Smooth muscle cell (in vitro differentiated cells): ENCODE measurements around the gene IFITM5. TPM values are rescaled to one million over a fixed set of nuclear protein-coding genes. Genes with fewer than 3 reads are reported as not detected.

Source experiments
- DNase-seq: peaks from one replicate; lab custom pipeline; 2025; ENCODE audit not compliant: unreplicated experiment; lab: John Stamatoyannopoulos, UW
- H2AFZ ChIP-seq: fragments of 200-600 bp; sonication (generic); 2 replicates; pipeline ENCODE4 v1.6.0; 2016; ENCODE audit warnings: antibody characterized with exemption, low read depth, mild to moderate bottlenecking
- H3F3A ChIP-seq: fragments of 200-600 bp; sonication (generic); 2 replicates; pipeline ENCODE4 v1.6.0; 2017; ENCODE audit warnings: antibody characterized with exemption, low read depth
- H3K27ac ChIP-seq: fragments of 200-600 bp; sonication (generic); 2 replicates; pipeline ENCODE4 v1.5.1; 2016; ENCODE audit warnings: low read depth, mild to moderate bottlenecking
- H3K27me3 ChIP-seq: fragments of 200-600 bp; sonication (generic); 2 replicates; pipeline ENCODE4 v1.6.1; 2016; ENCODE audit warnings: low read depth, mild to moderate bottlenecking
- H3K36me3 ChIP-seq: fragments of 200-600 bp; sonication (generic); 2 replicates; pipeline ENCODE4 v1.5.1; 2016; ENCODE audit warnings: low read depth
- H3K4me1 ChIP-seq: fragments of 200-600 bp; sonication (generic); 2 replicates; pipeline ENCODE4 v1.5.1; 2016; ENCODE audit warnings: low read depth
- H3K4me2 ChIP-seq: fragments of 200-600 bp; sonication (generic); 2 replicates; pipeline ENCODE4 v1.6.0; 2016; ENCODE audit warnings: mild to moderate bottlenecking
- H3K4me3 ChIP-seq: fragments of 200-600 bp; sonication (generic); 2 replicates; pipeline ENCODE4 v1.5.1; 2016; ENCODE audit warnings: mild to moderate bottlenecking
- H3K79me2 ChIP-seq: fragments of 200-600 bp; sonication (generic); 2 replicates; pipeline ENCODE4 v1.6.0; 2016; ENCODE audit warnings: low read depth, mild to moderate bottlenecking
- H3K9ac ChIP-seq: fragments of 200-600 bp; sonication (generic); 2 replicates; pipeline ENCODE4 v1.6.0; 2016; ENCODE audit warnings: low read depth
- H3K9me3 ChIP-seq: fragments of 200-600 bp; sonication (generic); replicated peaks from 2 replicates; pipeline ENCODE4 v1.5.1; 2016; ENCODE audit warnings: low read depth
- H4K20me1 ChIP-seq: fragments of 200-600 bp; sonication (generic); 2 replicates; pipeline ENCODE4 v1.6.0; 2016; ENCODE audit warnings: low read depth
- WGBS: methylation state at CpG from one replicate; pipeline ENCODE4 v1.1.7; 2016; ENCODE audit warnings: low lambda C conversion rate; 5-methylcytosine and 5-hydroxymethylcytosine counted together
- polyA plus RNA-seq: library from polyadenylated mRNA; unstranded; fragments of >200 nt; fragmentation: Nextera tagmentation; extraction: Ambion mirVana; gene quantifications from 2 replicates; pipeline ENCODE4 v1.2.1, GENCODE V29; 2016
- total RNA-seq: library from RNA; depleted of rRNA; stranded (reverse); fragments of >200 nt; gene quantifications from 2 replicates; pipeline ENCODE4 v1.2.3, GENCODE V29; 2014
- TF ChIP-seq, protein P1 (sequence below): fragments of 200-600 bp; sonication (generic); IDR thresholded peaks from 2 replicates; pipeline ENCODE4 v1.5.1; 2017; ENCODE audit warnings: borderline replicate concordance, mild to moderate bottlenecking, antibody characterized with exemption; ENCODE audit not compliant: insufficient read depth, poor library complexity, severe bottlenecking

IFITM5 gene
- total and polyA plus RNA-seq, 2 experiments from 2014 or later: not detected

DNA sequence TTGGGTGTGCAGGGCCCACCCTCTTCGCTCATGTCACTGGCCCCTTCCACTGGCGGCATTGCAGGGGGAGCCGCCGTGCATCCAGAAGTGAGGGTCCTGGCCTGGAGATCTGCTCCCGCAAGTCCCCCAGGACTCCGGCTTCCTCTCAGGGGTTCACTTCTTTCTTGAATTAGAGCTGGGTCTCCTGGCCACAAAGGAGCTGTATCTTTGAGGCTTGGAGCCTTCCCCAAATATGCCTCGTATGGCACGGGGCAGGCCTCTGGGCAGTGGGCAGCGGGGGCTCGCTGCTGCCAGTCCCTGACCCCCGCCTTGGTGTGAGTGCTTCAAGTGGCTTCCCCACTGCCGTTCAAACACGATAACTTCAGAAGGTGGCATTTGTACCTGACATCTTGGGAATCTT lies 28.7 kb upstream of the IFITM5 start:
- H3K4me1 ChIP-seq: peaks cover 7% of the 10 kb centered on the region
- WGBS: 97% methylated on average over 13 of the region's 13 CpGs
- peak overlapping the region; percentile 46 for H3K27ac ChIP-seq
- no peak overlapping the region for H3K9ac ChIP-seq
- H3K4me2 ChIP-seq: no peak overlapping the region
- H3K27me3 ChIP-seq: no peaks in the 10 kb centered on the region
- no peak overlapping the region for H2AFZ ChIP-seq
- no peak overlapping the region for H3K4me3 ChIP-seq
- H3F3A ChIP-seq: peaks cover 12% of the 10 kb centered on the region
- TF ChIP-seq, protein P1, sequence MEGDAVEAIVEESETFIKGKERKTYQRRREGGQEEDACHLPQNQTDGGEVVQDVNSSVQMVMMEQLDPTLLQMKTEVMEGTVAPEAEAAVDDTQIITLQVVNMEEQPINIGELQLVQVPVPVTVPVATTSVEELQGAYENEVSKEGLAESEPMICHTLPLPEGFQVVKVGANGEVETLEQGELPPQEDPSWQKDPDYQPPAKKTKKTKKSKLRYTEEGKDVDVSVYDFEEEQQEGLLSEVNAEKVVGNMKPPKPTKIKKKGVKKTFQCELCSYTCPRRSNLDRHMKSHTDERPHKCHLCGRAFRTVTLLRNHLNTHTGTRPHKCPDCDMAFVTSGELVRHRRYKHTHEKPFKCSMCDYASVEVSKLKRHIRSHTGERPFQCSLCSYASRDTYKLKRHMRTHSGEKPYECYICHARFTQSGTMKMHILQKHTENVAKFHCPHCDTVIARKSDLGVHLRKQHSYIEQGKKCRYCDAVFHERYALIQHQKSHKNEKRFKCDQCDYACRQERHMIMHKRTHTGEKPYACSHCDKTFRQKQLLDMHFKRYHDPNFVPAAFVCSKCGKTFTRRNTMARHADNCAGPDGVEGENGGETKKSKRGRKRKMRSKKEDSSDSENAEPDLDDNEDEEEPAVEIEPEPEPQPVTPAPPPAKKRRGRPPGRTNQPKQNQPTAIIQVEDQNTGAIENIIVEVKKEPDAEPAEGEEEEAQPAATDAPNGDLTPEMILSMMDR: no peak
- no peaks in the 10 kb centered on the region for H3K36me3 ChIP-seq
- no peaks in the 10 kb centered on the region for H3K9me3 ChIP-seq
- no peak for DNase-seq
- peaks cover 4% of the 10 kb centered on the region for H3K79me2 ChIP-seq
- H4K20me1 ChIP-seq: no peaks in the 10 kb centered on the region

DNA sequence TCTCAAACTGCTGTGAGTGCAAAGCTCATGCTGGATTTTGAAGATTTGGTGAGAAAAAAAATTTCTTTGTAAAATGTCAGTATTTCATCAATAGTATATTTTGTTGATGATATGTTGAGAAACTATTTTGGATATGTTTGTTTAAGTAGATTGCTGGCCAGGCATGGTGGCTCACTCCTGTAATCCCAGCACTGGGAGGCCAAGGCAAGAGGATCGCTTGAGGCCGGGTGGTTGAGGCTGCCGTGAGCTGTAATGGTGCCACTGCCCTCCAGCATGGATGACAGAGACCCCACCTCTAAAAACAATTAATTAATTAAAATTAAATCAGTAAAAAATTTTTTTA lies 28.2 kb upstream of the IFITM5 start:
- DNase-seq: no peak
- Histone ChIP-seq H3K4me1 (peaks cover 7% of the 10 kb centered on the region), H3K79me2 (peaks cover 4% of the 10 kb centered on the region), H3K9ac (no peak overlapping the region), H3K9me3 (no peaks in the 10 kb centered on the region), H3K36me3 (no peaks in the 10 kb centered on the region), H3K4me2 (peak overlapping the region; percentile 30), H3F3A (peaks cover 13% of the 10 kb centered on the region), H2AFZ (no peak overlapping the region), H3K27me3 (no peaks in the 10 kb centered on the region), H3K27ac (no peak overlapping the region), H3K4me3 (no peak overlapping the region), H4K20me1 (no peaks in the 10 kb centered on the region)
- TF ChIP-seq, protein P1: no peak
- 93% methylated on average over 3 of the region's 3 CpGs for WGBS

DNA sequence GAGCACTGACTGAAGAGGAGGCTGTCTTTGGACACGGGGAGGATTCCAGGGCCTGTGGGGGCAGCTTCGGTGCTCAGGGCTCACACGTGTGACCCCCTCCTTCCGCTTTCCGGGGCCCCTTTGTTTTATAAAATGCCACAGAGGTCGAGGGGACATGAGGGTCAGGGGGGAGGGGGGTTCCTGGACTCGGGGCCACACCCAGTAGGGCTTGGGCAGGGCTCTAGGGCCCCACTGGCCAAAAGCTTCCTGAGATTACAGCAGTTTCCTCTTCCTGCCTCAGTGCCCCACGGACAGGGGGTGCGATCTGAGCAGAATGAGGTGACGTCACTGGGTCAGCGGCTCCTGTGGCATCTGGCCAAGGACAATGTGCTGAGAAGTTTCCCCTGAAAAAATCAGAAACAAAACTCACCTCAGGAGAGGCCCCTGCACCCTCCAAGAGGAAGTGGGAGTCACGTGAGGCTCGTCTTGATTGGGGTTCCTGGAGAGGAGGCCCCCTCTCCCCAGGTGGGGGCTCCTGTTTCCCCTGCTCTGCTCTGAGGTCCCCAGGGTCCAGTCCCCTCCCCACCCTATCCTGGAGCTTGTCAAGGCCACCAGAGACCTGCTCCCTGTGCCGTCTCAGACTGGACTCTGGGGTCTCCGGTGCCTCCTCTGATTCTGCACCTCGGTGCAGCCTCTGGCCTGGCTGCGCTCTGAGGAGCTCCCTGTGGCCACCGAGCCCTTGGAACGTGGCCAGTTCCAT lies 27.7 kb upstream of the IFITM5 start:
- no peaks in the 10 kb centered on the region for H3K36me3 ChIP-seq
- H2AFZ ChIP-seq: no peak overlapping the region
- no peak overlapping the region for H3K9ac ChIP-seq
- peaks cover 13% of the 10 kb centered on the region for H3F3A ChIP-seq
- peaks cover 7% of the 10 kb centered on the region for H3K4me1 ChIP-seq
- H3K4me2 ChIP-seq: peak overlapping the region; percentile 30
- H3K9me3 ChIP-seq: no peaks in the 10 kb centered on the region
- TF ChIP-seq, protein P1: no peak
- DNase-seq: no peak
- peaks cover 4% of the 10 kb centered on the region for H3K79me2 ChIP-seq
- no peak overlapping the region for H3K4me3 ChIP-seq
- no peaks in the 10 kb centered on the region for H4K20me1 ChIP-seq
- 68% methylated on average over 19 of the region's 19 CpGs for WGBS
- H3K27me3 ChIP-seq: no peaks in the 10 kb centered on the region
- peak overlapping the region; percentile 49 for H3K27ac ChIP-seq

DNA sequence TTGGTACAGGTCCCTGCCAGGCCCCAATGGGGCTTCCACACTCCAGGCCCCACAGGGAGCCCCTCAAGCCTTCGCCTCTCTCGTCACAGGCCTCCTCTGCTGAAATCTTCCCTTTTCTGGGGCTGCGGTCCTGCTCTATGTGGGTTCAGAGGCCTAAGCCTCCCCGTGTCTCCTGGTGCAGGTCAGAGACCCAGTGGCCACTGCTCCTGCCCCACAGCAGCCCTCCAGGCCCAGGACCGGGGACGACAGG lies 27.2 kb upstream of the IFITM5 start:
- no peaks in the 10 kb centered on the region for H3K9me3 ChIP-seq
- peak overlapping the region; percentile 49 for H3K27ac ChIP-seq
- no peaks in the 10 kb centered on the region for H4K20me1 ChIP-seq
- TF ChIP-seq, protein P1: no peak
- peaks cover 7% of the 10 kb centered on the region for H3K4me1 ChIP-seq
- H3K4me3 ChIP-seq: no peak overlapping the region
- no peak overlapping the region for H3K4me2 ChIP-seq
- peaks cover 4% of the 10 kb centered on the region for H3K79me2 ChIP-seq
- no peaks in the 10 kb centered on the region for H3K36me3 ChIP-seq
- no peaks in the 10 kb centered on the region for H3K27me3 ChIP-seq
- peaks cover 13% of the 10 kb centered on the region for H3F3A ChIP-seq
- 87% methylated on average over 6 of the region's 6 CpGs for WGBS
- no peak overlapping the region for H2AFZ ChIP-seq
- H3K9ac ChIP-seq: no peak overlapping the region
- DNase-seq: no peak
